Transverse colon (tissue), 4 donors: ENCODE results near the gene INPP5E.

Experiments
- CTCF ChIP-seq, 5 experiments: fragments of 200-600 bp in 3 of 5; fragments of 450-650 bp in 2 of 5; sonication (generic) in 3 of 5; IDR thresholded peaks; 1 replicate in 2 of 5; 2 replicates in 3 of 5; pipeline ENCODE4 v1.5.1; 2016 to 2017; ENCODE audit warnings: antibody characterized with exemption in 5 of 5, inconsistent platforms in 3 of 5, mild to moderate bottlenecking in 2 of 5, moderate library complexity in 1 of 5
- EP300 ChIP-seq: sonication (generic); formaldehyde crosslinking; IDR thresholded peaks from one replicate; pipeline ENCODE4 v1.6.1; 2017; ENCODE audit warnings: antibody characterized with exemption, low read depth
- POLR2A ChIP-seq: fragments of 450-650 bp; IDR thresholded peaks from one replicate; pipeline ENCODE4 v1.6.1; 2016; ENCODE audit warnings: antibody characterized with exemption, mild to moderate bottlenecking, moderate library complexity
- POLR2AphosphoS5 ChIP-seq, 3 donors: sonication (generic); formaldehyde crosslinking; IDR thresholded peaks; one replicate each; pipeline ENCODE4 v1.6.1; 2016; ENCODE audit warnings: antibody characterized with exemption in 3 of 3

- TF ChIP-seq CTCF (IDR thresholded peaks at IDR 0.05): no peak
- no peak for TF ChIP-seq POLR2AphosphoS5 (IDR thresholded peaks at IDR 0.05)
- TF ChIP-seq EP300: no peak
- TF ChIP-seq POLR2A: no peak
These were observed 31.3 kb upstream of the INPP5E start for GRCh38 chr9:136470792-136471469.
